Right ventricle myocardium inferior (tissue), 1 donor: ENCODE measurements around the gene SPACA7. TPM values are rescaled to one million over a fixed set of nuclear protein-coding genes. Genes with fewer than 3 reads are reported as not detected.

ENCODE experiments used
- ATAC-seq: fragments of 200-7000 bp; cut with Tn5 transposase; one replicate; pipeline ENCODE4 v1.9.1; 2020; ENCODE audit warnings: mild to moderate bottlenecking, moderate library complexity
- DNase-seq: peaks from one replicate; pipeline ENCODE4 v3.0.0; 2021; ENCODE audit errors: missing footprints
- intact Hi-C: fragments of 100-400 bp; cut with DNase I; formaldehyde crosslinking; loops from one replicate; pipeline ENCODE4 v1.11.0; 2022
- total RNA-seq: library from RNA; stranded (reverse); fragmentation: NEBNext Ultra II Directional; extraction: Animal tissue kit (Norgen Biotek cat#: 25700); gene quantifications from one replicate; pipeline ENCODE4 v1.2.1, GENCODE V29; 2021
- donor health status: DM: no; HTN: yes; CAD: no; lungs with severe emphysema.

SPACA7 gene
- total RNA-seq, 1 donor from 2014 or later: not detected

GRCh38 chr13:112454648-112455334, 78.6 kb downstream of the SPACA7 start:
- ATAC-seq (no peak), DNase-seq (no peak)
- intact Hi-C loops: no loop called here

- DNase-seq (no peak), ATAC-seq (no peak)
- intact Hi-C loops: no loop called here
Observed at GRCh38 chr13:112455476-112456059, 79.4 kb downstream of the SPACA7 start.

- no peak for ATAC-seq
- intact Hi-C loops: no loop called here
- DNase-seq: no peak
Observed at GRCh38 chr13:112456138-112457056, 80.2 kb downstream of the SPACA7 start.

GRCh38 chr13:112457081-112457480, 80.9 kb downstream of the SPACA7 start:
- no peak for ATAC-seq
- intact Hi-C loops: no loop called here
- no peak for DNase-seq

- no peak for DNase-seq
- ATAC-seq: no peak
- intact Hi-C loops: no loop called here
Observed at GRCh38 chr13:112457485-112457884, 81.3 kb downstream of the SPACA7 start.

- ATAC-seq (no peak), DNase-seq (no peak)
- intact Hi-C loops: no loop called here
Observed at GRCh38 chr13:112462408-112462807, 86.3 kb downstream of the SPACA7 start.

GRCh38 chr13:112464720-112465119, 88.6 kb downstream of the SPACA7 start:
- ATAC-seq (no peak), DNase-seq (no peak)
- intact Hi-C loops: no loop called here

- intact Hi-C loops: no loop called here
- ATAC-seq (no peak), DNase-seq (no peak)
Observed at GRCh38 chr13:112465251-112466131, 89.3 kb downstream of the SPACA7 start.

- no peak for ATAC-seq
- intact Hi-C loops: no loop called here
- DNase-seq: no peak
Observed at GRCh38 chr13:112466132-112467058, 90.2 kb downstream of the SPACA7 start.

GRCh38 chr13:112467236-112467635, 91.1 kb downstream of the SPACA7 start:
- intact Hi-C loops: no loop called here
- DNase-seq (no peak), ATAC-seq (no peak)

GRCh38 chr13:112468069-112468468, 91.9 kb downstream of the SPACA7 start:
- intact Hi-C loops: no loop called here
- no peak for DNase-seq
- ATAC-seq: no peak

- intact Hi-C loops: no loop called here
- DNase-seq: no peak
Observed at GRCh38 chr13:112469071-112469745, 93.1 kb downstream of the SPACA7 start.

GRCh38 chr13:112473818-112474217, 97.7 kb downstream of the SPACA7 start:
- DNase-seq (no peak), ATAC-seq (no peak)
- intact Hi-C loops: no loop called here

More at GRCh38 chr13:112469071-112469745, 93.1 kb downstream of the SPACA7 start:
- no peak for ATAC-seq

- intact Hi-C loops: no loop called here
- ATAC-seq: no peak
- no peak for DNase-seq
Observed at GRCh38 chr13:112474869-112475268, 98.7 kb downstream of the SPACA7 start.

GRCh38 chr13:112475889-112476288, 99.7 kb downstream of the SPACA7 start:
- intact Hi-C loops: no loop called here
- ATAC-seq (no peak), DNase-seq (no peak)

GRCh38 chr13:112477070-112477619, 101.0 kb downstream of the SPACA7 start:
- DNase-seq: peak; percentile 43
- intact Hi-C loops: no loop called here
- no peak for ATAC-seq

GRCh38 chr13:112479389-112479788, 103.2 kb downstream of the SPACA7 start:
- no peak for DNase-seq
- intact Hi-C loops: no loop called here
- ATAC-seq: no peak
